ENCODE results near the gene CHSY1.

The CHSY1 gene

DNA sequence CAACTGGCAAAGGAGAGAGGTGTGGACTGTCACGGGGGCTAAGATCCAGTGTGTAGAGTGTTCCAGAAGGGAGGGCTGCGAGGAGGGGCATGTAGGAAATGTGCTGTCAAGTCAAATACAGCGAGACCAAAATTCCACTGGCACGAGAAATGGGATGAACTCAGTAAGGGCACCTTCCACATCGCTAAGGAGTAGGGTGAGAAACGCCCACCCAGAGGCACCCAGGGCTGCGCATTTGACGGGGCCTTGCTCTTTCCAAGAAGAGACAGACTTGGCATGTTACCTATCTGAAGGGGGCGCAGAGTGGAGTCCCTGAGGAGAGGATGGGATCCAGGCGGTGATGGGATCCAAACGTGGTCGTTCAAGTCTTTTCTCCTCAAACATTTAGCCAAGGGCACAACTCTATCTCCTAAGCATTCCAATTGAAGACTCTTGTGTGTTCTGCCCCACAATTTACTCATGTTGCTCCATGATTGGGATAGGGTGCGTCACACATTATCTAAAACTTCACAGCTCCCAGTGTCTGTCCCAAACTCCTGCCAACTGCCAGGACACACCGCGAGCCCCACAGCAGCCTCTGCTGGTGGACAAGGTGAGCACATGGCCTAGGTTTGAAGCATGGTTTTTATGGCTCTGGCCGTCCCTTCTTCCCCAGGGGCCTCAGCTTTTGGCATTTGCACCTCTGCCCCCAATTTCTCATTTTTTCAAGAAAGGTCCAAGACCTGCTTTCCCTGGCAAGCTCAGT, 17.8 kb upstream of the CHSY1 start:
- no peak for DNase-seq

DNA sequence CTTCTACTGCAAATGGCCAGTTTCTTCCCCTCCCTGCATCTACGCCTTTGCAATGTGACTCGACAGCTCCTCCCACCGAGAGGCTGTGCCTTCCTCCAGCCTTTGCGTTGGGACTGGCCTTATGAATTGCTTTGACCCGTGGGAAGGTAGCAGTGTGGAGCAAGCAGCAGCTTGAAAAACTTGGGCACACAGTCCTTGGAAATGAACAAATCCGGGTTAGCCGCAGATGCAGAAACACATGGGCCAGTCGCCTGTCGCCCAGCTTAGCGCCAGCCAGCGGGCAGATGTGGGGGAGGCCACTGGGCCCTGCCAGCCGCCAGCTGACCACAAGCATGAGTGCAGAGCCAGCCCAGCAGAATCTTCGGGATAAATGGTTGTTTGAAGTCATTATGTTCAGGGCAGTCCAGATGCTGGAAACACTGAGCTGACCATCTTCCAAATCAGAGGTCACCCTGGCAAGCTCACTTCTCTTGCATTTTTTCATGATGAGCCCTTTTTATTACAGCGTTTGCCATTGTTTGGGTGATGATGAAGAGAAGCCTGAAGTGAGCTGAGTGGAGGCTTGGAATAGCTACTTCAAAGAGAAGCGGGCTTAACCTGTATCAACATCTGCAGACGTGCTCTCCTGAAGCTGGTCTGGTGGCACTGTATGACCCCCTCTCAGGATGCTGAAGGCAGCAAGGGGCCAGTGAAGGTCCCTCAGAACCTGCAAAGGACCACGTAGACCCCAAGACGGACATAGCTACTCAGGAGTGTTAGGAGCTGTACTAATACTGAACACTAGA, 15.7 kb upstream of the CHSY1 start:
- DNase-seq, result no peak

DNA sequence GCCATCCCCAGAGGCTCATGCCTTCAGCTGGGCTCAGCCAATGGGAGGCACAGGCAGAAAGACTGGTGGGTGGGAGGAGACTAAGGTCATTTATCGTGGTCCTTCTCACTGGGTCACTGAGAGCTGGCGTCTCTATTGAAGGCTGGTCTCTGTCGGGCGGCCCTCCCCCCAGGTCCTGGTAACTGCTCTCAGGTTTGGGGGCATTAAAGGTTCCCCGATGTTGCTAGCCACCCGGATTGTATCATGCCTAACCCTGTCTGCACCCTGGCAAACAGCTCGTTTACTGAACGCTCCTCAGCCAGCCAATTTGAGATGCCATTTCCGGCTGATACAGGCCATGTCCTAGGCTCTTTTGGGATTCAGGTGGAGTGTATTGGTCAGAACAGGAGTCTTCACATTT, 14.9 kb upstream of the CHSY1 start:
- no peak for DNase-seq

- no peak for DNase-seq
Observed at GRCh38 chr15:101266034-101266433, 14.2 kb upstream of the CHSY1 start.

DNA sequence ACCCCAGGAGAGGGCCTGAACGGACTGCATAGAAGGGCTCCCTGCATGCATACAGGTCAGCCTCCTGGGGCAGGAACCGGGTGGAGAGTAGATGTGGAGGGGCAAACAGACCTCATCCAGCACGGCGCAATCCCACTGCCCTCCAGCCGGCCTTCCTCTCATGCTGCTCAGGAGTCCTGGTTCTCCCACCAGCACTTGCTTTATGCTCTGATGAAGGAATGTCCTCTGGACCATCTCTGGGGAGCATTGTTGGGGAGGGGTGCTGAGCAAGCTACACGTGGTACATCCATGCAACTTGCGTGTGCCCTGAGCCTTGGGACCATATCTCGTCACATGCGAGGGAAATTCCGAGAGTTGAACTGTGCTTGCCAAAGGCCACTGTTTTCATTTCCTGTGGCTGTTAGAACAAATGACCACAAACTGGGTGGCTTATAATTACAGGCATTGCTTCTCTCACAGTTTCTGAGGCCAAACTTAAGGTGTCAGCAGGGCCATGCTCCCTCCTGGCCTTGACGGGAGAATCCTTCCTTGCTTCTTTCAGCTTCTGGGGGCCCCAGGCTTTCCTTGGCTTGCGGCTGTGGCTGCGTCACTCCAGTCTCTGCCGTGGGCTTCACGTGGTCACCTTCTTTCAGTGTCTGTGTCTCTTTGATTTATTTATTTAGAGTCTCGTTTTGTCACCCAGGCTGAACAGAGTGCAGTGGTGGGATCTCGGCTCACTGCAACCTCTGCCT, 13.2 kb upstream of the CHSY1 start:
- DNase-seq, result no peak

GRCh38 chr15:101264011-101264410, 12.2 kb upstream of the CHSY1 start:
- no peak for DNase-seq

DNA sequence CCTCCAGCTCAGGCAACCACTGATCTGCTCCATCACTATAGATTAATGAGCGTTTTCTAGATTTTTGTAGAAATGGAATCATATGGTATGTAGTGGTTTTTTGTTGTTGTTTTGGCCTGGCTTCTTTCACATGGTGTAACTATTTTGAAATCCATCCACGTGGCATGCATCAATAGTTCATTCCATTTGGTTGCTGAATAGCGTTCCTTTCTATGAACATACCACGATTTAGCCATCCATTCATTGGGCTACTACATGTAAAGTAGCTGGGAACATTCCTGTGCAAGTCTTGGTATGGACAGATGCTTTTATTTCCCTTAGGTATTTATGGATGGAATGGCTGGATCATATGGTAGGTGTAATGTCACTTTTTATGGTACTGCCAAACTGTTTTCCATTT, 10.7 kb upstream of the CHSY1 start:
- DNase-seq, result no peak

DNA sequence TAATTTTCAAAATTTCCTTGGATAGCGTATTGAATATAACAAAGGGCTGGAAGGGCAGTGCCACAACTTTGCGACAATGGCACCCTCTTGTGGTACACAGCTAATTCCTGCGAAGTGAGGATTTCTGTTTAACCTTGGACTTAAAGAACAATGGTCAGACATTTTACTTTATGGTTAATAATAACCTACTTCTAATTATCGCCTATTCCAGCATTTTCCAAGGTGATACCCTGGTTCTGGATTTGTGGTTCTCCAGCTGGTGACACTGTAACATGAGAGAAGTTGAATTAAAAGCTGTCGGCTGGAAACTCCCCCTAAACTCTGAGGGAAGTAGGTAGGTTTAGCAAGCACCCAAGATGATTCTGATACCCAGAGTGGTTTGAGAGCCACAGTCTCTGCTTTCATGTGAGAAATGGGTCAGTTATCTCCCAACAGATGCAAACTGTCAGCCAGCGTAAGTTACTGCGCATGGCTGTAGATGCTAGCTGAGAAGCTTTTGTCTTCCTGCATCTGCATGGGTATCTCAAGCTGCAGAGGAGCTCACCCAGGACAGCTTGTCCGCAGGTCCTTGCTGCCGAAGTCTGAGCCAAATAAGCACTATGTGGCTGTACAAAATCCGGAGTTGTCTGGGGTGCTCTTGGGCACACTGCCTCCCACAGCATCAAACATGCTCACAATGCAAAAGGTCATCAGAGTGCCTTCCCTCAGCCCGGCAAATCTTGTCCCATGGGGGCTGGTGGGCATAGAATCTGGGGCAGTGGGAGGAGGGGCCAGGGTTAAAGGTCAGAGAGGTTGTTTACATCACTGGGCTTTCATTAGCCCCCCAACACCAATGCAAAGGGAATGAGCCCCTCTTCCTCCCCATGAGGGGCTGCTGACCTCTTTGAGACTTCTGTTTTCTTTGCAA, 6.6 kb upstream of the CHSY1 start:
- DNase-seq, result peak; percentile 40

- DNase-seq, result no peak
Observed at GRCh38 chr15:101256757-101257156, 4.9 kb upstream of the CHSY1 start.

GRCh38 chr15:101255615-101256241, 3.9 kb upstream of the CHSY1 start:
- peak; percentile 32 for DNase-seq

DNA sequence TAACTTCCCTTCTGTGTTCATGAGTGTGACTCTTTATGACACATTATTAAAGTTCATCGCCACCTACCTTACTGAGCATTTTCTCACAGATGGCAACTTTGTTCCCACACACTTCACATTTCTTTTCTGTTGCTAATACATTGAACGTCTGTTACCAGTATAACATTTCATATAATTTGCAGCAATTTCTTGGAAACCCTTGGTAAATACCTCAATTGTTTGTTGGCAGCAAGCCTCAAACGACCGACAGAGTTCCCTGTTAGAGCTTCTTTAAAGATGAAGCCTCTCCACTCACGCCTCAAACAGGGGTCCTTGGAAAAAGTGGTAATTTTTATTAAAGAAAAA, 3.2 kb upstream of the CHSY1 start:
- DNase-seq, result no peak

DNA sequence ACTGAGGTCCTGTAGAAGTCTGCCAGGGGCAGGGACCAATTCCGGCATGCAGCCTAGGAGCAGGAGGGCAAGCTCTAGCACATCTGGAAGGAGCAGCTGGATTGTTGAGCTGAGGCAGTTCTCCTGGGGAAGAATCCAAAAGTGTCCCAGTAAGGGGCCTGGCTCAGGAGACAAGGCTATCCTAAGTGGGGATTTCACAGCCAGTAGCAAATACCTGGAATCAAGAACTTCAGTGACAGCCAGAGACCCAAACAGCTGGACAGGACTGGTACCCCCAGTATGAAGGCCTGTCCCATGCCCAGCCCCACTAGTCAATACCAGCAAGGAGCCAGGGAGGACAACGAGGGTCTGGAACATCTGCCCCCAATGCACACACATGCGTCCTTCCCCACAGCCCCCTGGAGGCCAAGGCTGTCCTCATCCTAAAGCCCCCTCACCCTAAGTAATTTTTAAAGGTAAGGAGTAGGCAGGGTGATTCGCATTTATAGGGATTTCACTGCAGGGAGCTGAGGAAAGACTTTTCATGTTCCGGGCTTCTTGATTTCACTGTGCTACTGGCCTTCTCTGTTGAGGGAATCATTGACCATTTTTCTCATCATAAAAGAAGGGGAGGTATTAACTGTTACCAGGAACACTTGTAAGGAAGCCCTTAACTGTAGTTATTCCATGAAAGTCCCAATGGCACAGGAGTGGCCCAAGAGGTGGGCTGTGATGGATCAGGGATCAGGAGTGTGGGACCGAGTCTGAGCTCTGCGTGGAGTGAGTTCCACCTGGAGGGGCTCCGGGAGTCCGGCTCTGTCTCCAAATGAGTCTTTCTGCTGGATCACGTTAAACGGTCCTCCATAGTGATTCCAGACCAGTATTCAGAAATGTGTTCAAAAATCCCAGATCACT, 2.6 kb upstream of the CHSY1 start:
- no peak for DNase-seq

- no peak for DNase-seq
Observed at GRCh38 chr15:101252836-101253235, 988 bp upstream of the CHSY1 start.

GRCh38 chr15:101250873-101251829, 697 bp downstream of the CHSY1 start:
- no peak for DNase-seq

DNA sequence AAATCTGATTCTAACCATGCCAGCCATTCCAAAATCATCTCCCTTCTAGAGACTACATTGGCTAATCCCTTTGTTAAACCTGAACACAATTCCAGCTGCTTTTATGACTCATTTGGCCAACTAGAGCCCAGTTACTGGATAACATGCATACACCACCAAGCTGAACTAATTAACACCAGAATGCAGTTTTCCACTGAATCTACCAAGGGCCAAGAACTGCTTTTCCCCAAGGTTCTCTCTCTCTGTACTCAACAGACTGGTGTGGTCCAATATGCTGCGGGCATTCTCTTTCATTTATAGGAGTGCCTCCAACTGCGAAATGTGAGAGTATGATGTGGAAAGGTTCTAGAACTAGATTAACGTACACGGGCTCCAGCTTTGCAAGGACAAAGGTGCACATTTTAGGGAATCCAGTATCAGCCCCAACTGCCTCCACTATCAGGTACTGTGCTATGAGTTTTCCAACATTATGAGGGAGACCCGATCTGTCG, 1.5 kb downstream of the CHSY1 start:
- DNase-seq, result no peak

DNA sequence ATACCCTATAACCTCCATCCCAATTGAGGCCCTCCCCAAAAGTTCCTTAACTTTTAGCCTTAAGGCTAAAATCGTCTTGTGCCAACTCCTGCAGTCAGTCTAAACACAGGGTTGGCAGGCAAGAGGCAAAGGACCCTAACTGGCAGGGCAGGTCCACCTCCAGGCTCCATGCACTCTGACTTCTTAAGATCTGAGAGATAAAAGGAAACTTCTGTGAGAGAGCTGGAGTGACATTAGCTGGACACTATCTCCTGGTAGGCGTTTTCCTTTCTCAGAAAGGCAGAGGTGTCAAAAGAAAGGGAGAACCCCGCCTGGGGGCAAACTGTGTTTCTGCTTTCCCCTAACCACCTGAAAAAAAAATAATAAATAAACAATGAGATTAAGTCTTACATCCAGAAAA, 3.6 kb downstream of the CHSY1 start:
- DNase-seq, result no peak

DNA sequence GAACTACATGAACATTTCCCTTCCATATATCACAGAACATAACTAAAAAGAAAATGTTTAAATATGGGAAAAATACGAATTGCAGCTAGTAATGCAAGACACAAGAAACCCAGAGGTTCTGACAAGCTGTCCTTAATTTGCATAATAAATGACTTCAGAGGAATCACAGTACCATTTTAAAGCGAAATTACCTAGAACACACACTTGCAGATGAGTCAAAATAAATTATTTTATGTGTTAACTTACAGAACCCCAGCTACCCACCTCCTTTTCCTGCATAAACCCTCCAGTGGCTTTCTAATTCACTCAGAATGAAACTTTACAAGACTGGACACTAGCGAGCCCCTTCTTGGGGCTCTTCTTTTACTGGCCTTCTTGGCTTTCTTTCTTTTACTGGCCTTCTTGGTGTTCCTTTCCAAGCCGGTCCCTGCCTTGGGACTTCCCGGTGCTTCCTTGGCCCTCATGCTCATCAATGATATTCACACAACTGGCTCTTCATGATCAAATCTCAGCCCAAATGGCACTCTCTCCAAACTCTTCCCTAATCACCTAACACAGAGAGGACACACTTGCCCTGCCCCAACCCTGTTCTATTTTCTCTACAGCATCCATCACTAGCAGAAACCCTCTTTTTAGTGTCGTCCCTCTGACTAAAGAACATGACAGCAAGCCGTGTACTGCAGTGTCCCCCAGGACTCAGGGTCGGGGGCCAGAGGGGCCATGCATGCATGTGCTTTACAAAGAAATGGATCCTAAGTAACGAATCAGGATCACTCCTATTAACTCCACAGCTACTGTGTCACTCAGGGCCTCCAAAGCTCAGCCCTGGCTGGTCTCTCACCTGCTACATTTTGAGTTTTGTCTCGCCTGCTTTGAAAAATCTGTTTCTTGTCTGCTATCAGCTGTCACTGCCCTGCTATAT, 4.8 kb downstream of the CHSY1 start:
- DNase-seq, result no peak

DNA sequence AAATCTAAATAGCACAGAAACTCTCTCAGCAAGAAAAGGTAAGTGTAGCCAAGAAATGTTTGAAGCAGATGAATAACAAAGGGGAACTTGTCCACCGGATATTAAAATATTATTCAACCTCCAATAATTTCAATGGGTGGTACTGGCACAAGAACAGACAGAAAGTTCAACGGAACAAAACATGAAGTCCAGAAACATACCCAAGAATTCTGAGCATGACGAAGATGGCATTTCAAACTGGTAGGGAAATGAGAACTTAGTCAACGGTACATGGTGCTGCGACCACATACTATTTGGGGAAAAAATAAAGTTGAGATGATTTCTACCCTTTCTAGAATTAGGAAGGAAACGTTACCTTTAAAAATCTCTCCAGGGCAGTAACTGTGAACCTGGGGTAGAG, 5.5 kb downstream of the CHSY1 start:
- no peak for DNase-seq
